SK-N-SH (cell line): ENCODE results near the gene PCSK6. TPM values are rescaled to one million over a fixed set of nuclear protein-coding genes. Genes with fewer than 3 reads are reported as not detected.

Experiments
- CTCF ChIA-PET: fragments of 300-600, 350-600 bp; formaldehyde crosslinking; extraction: SDS; loops from one replicate; lab custom pipeline; 2021; lab: Yijun Ruan, JAX
- POLR2A ChIA-PET: fragments of 350-600 bp; sonication (Branson Sonifier 250); formaldehyde crosslinking; extraction: SDS; loops from one replicate; lab custom pipeline; 2020; ENCODE audit warnings: antibody characterized with exemption, inconsistent platforms; lab: Yijun Ruan, JAX
- DNase-seq: peaks from one replicate; pipeline ENCODE4 v3.0.0; 2012
- H2AFZ ChIP-seq: fragments of 200-600 bp; sonication (generic); 2 replicates; pipeline ENCODE4 v1.8.1; 2016; ENCODE audit warnings: antibody characterized with exemption, mild to moderate bottlenecking, low read depth
- H3F3A ChIP-seq: fragments of 200-600 bp; sonication (generic); replicated peaks from 2 replicates; pipeline ENCODE3; 2016; ENCODE audit warnings: antibody characterized with exemption, mild to moderate bottlenecking; ENCODE audit not compliant: insufficient read depth
- H3K27ac ChIP-seq, 2 experiments: fragments of 200-500 bp in 1 of 2; fragments of 200-600 bp in 1 of 2; sonication (Bioruptor generic) in 1 of 2; sonication (generic), shearing (Covaris generic) in 1 of 2; 2 replicates each; pipeline versions ENCODE4 v1.5.1 to v1.6.1; 2014 to 2016; ENCODE audit warnings: low read depth in 2 of 2, inconsistent platforms in 1 of 2, low read length in 1 of 2, mild to moderate bottlenecking in 1 of 2, mixed read lengths in 1 of 2
- H3K27me3 ChIP-seq: fragments of 200-600 bp; sonication (generic), shearing (Covaris generic); 2 replicates; pipeline ENCODE4 v1.6.1; 2016; ENCODE audit warnings: mixed run types; ENCODE audit not compliant: insufficient read depth
- H3K36me3 ChIP-seq, 2 experiments: fragments of 200-500 bp in 1 of 2; fragments of 200-600 bp in 1 of 2; sonication (Bioruptor generic) in 1 of 2; sonication (generic) in 1 of 2; replicated peaks in 1 of 2; 2 replicates each; pipeline versions ENCODE3 to v1.5.1; 2014 to 2016; ENCODE audit warnings: low read length in 1 of 2, mild to moderate bottlenecking in 1 of 2; ENCODE audit not compliant: insufficient read depth in 2 of 2, control insufficient read depth in 1 of 2
- H3K4me1 ChIP-seq, 2 experiments: fragments of 200-500 bp in 1 of 2; fragments of 200-600 bp in 1 of 2; sonication (Bioruptor generic) in 1 of 2; sonication (generic), shearing (Covaris generic) in 1 of 2; 2 replicates each; pipeline versions ENCODE4 v1.5.1 to v1.6.1; 2014 to 2016; ENCODE audit warnings: low read depth in 1 of 2, low read length in 1 of 2, mixed run types in 1 of 2; ENCODE audit not compliant: insufficient read depth in 2 of 2, control insufficient read depth in 1 of 2
- H3K4me2 ChIP-seq: fragments of 200-600 bp; sonication (generic), shearing (Covaris generic); 2 replicates; pipeline ENCODE4 v1.6.1; 2017; ENCODE audit warnings: mixed run types
- H3K4me3 ChIP-seq, 2 experiments: fragments of 200-500 bp in 1 of 2; fragments of 200-600 bp in 1 of 2; sonication (Bioruptor generic) in 1 of 2; sonication (generic), shearing (Covaris generic) in 1 of 2; 2 replicates each; pipeline versions ENCODE4 v1.5.1 to v1.8.1; 2014 to 2016; ENCODE audit warnings: low read depth in 2 of 2, inconsistent platforms in 1 of 2, low read length in 1 of 2, mild to moderate bottlenecking in 1 of 2, mixed read lengths in 1 of 2, moderate library complexity in 1 of 2
- H3K79me2 ChIP-seq: fragments of 200-600 bp; sonication (generic); 2 replicates; pipeline ENCODE4 v1.8.1; 2017; ENCODE audit warnings: mild to moderate bottlenecking; ENCODE audit not compliant: insufficient read depth
- H3K9ac ChIP-seq: fragments of 200-600 bp; sonication (generic); 2 replicates; pipeline ENCODE4 v1.6.1; 2017; ENCODE audit warnings: mixed run types
- H3K9me2 ChIP-seq: fragments of 200-600 bp; sonication (generic); 2 replicates; pipeline ENCODE4 v1.6.1; 2017; ENCODE audit warnings: mixed run types
- H3K9me3 ChIP-seq: fragments of 200-600 bp; sonication (generic); 2 replicates; pipeline ENCODE4 v1.6.1; 2017; ENCODE audit warnings: mixed run types, mild to moderate bottlenecking, moderate library complexity
- H4K20me1 ChIP-seq: fragments of 200-600 bp; sonication (generic); 2 replicates; pipeline ENCODE4 v1.6.1; 2017; ENCODE audit warnings: mild to moderate bottlenecking, mixed run types; ENCODE audit not compliant: insufficient read depth
- CHD2 ChIP-seq: fragments of 150-350 bp; IDR thresholded peaks from 2 replicates; pipeline ENCODE4 v1.6.1; 2018; ENCODE audit warnings: low read length; ENCODE audit not compliant: partially characterized antibody
- EP300 ChIP-seq, 2 experiments: IDR thresholded peaks; 2 replicates each; pipeline versions ENCODE4 v1.4.0 to v1.6.1; 2012; ENCODE audit warnings: borderline replicate concordance in 1 of 2, low read depth in 1 of 2, low read length in 1 of 2
- FOXJ3 ChIP-seq: sonication (generic); formaldehyde crosslinking; IDR thresholded peaks from 2 replicates; pipeline ENCODE4 v1.5.1; 2020; ENCODE audit warnings: mild to moderate bottlenecking, missing genetic modification reagents
- GABPA ChIP-seq: IDR thresholded peaks from 2 replicates; pipeline ENCODE4 v1.4.0; 2012; ENCODE audit warnings: low read depth, mild to moderate bottlenecking
- NFIC ChIP-seq: IDR thresholded peaks from 2 replicates; pipeline ENCODE4 v1.4.0; 2012; ENCODE audit warnings: borderline replicate concordance
- REST ChIP-seq: IDR thresholded peaks from 2 replicates; pipeline ENCODE4 v1.6.1; 2012; ENCODE audit warnings: mild to moderate bottlenecking, low read depth, low read length, moderate library complexity
- RXRA ChIP-seq: IDR thresholded peaks from 2 replicates; pipeline ENCODE4 v1.4.0; 2012; ENCODE audit warnings: low read depth, mild to moderate bottlenecking, borderline replicate concordance
- USF1 ChIP-seq: IDR thresholded peaks from 2 replicates; pipeline ENCODE4 v1.4.0; 2012; ENCODE audit warnings: low read depth, borderline replicate concordance
- WGBS: methylation state at CpG from one replicate; pipeline ENCODE4 v1.1.6; 2017; ENCODE audit warnings: low lambda C conversion rate; 5-methylcytosine and 5-hydroxymethylcytosine counted together
- polyA plus RNA-seq, 3 experiments: library from polyadenylated mRNA; depleted of rRNA; stranded (reverse); fragments of >200 nt; gene quantifications; 2 replicates each; pipeline ENCODE4 v1.2.3, GENCODE V29; 2012
- TF ChIP-seq, protein P1 (sequence below): IDR thresholded peaks from 2 replicates; pipeline ENCODE4 v1.4.0; 2012; ENCODE audit warnings: low read depth, borderline replicate concordance

Gene PCSK6
- polyA plus RNA-seq, 1 of the 3 experiments (the other 2 are of a cell fraction), result 0.03 TPM

- Histone ChIP-seq H3K4me3 (no peak overlapping the region), H3K4me2 (no peak overlapping the region), H3K36me3 (no peaks in the 10 kb centered on the region), H3K79me2 (no peaks in the 10 kb centered on the region), H3K27ac (no peak overlapping the region), H4K20me1 (no peaks in the 10 kb centered on the region), H3F3A (no peaks in the 10 kb centered on the region), H3K9ac (no peak overlapping the region), H3K9me3 (no peaks in the 10 kb centered on the region), H3K9me2 (no peaks in the 10 kb centered on the region), H3K4me1 (peaks cover 0 to 17% of the 10 kb centered on the region in 2 experiments; a peak in 1 of 4 replicates), H2AFZ (no peak overlapping the region), H3K27me3 (peaks cover 5% of the 10 kb centered on the region; the same call in 1 of the 2 replicates)
- ChIA-PET CTCF (interaction anchor here (0.7 to 1.9 kb wide), 2 partner anchors 8 to 197 kb away, joined by 3 to 4 read pairs; no protein-coding TSS in a partner anchor), POLR2A (no interaction called here)
- WGBS, result 53% methylated on average over 8 of the region's 8 CpGs
- DNase-seq, result no peak
- no peak for TF ChIP-seq NFIC
- TF ChIP-seq EP300 (IDR thresholded peaks at IDR 0.05; ENCODE audit: borderline replicate concordance in 1 of 2, low read depth in 1 of 2, low read length in 1 of 2), result no peak
Measured at GRCh38 chr15:101444015-101444414, 45.5 kb downstream of the PCSK6 start.

DNA sequence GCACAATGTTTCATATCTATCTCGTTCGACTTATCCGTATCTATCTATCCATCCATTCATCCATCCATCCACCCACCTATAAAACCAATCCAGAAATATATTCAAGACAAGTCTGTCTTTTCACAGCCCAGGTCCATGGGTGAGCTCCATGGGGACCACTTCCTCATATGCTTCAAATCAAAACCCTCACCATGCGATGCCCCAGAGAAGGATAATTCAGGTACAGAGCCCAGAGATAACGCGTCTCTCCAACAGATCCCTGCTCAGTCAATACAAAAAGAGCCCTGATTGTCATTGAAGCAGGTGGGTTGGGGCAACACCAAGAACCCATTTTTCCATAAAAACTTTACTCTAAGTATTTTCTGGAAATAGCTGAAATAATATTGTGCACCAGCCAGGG is 47.2 kb downstream of the PCSK6 start:
- ChIA-PET CTCF (no interaction called here), POLR2A (no interaction called here)
- no peak overlapping the region for H3K27ac ChIP-seq
- no peaks in the 10 kb centered on the region for H4K20me1 ChIP-seq
- peaks cover 0 to 8% of the 10 kb centered on the region in 2 experiments; a peak in 1 of 4 replicates for H3K4me1 ChIP-seq
- H3F3A ChIP-seq, result no peaks in the 10 kb centered on the region
- no peaks in the 10 kb centered on the region for H3K36me3 ChIP-seq
- TF ChIP-seq, protein P1, sequence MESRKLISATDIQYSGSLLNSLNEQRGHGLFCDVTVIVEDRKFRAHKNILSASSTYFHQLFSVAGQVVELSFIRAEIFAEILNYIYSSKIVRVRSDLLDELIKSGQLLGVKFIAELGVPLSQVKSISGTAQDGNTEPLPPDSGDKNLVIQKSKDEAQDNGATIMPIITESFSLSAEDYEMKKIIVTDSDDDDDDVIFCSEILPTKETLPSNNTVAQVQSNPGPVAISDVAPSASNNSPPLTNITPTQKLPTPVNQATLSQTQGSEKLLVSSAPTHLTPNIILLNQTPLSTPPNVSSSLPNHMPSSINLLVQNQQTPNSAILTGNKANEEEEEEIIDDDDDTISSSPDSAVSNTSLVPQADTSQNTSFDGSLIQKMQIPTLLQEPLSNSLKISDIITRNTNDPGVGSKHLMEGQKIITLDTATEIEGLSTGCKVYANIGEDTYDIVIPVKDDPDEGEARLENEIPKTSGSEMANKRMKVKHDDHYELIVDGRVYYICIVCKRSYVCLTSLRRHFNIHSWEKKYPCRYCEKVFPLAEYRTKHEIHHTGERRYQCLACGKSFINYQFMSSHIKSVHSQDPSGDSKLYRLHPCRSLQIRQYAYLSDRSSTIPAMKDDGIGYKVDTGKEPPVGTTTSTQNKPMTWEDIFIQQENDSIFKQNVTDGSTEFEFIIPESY, result no peak
- H3K79me2 ChIP-seq, result no peaks in the 10 kb centered on the region
- no peak overlapping the region for H2AFZ ChIP-seq
- H3K4me2 ChIP-seq, result no peak overlapping the region
- WGBS, result 89% methylated on average over 6 of the region's 6 CpGs
- H3K9ac ChIP-seq, result no peak overlapping the region
- no peak overlapping the region for H3K4me3 ChIP-seq
- peaks cover 5% of the 10 kb centered on the region; the same call in 1 of the 2 replicates for H3K27me3 ChIP-seq
- no peak for DNase-seq
- no peaks in the 10 kb centered on the region for H3K9me2 ChIP-seq
- H3K9me3 ChIP-seq, result no peaks in the 10 kb centered on the region

- Histone ChIP-seq H3K4me1 (peaks cover 0 to 8% of the 10 kb centered on the region in 2 experiments; a peak in 1 of 4 replicates), H3K9me3 (no peaks in the 10 kb centered on the region), H3K4me3 (no peak overlapping the region), H3F3A (no peaks in the 10 kb centered on the region), H4K20me1 (no peaks in the 10 kb centered on the region), H3K27me3 (peaks cover 5% of the 10 kb centered on the region; the same call in 1 of the 2 replicates), H3K27ac (no peak overlapping the region), H3K9me2 (no peaks in the 10 kb centered on the region), H3K4me2 (no peak overlapping the region), H3K79me2 (no peaks in the 10 kb centered on the region), H2AFZ (no peak overlapping the region), H3K36me3 (no peaks in the 10 kb centered on the region), H3K9ac (no peak overlapping the region)
- POLR2A ChIA-PET, result no interaction called here
- TF ChIP-seq USF1 (no peak), GABPA (no peak), EP300 (IDR thresholded peaks at IDR 0.05; ENCODE audit: borderline replicate concordance in 1 of 2, low read depth in 1 of 2, low read length in 1 of 2) (no peak), REST (no peak), FOXJ3 (CRISPR knock-in tag) (no peak), RXRA (no peak), CHD2 (no peak)
- no peak for DNase-seq
- CTCF ChIA-PET, result interaction anchor here (1.2 kb wide), 1 partner anchor 9 kb away, joined by 3 read pairs; no protein-coding TSS in a partner anchor
- 81% methylated on average over 11 of the region's 11 CpGs for WGBS
Measured at GRCh38 chr15:101441696-101442095, 47.8 kb downstream of the PCSK6 start.
